D721Med (cell line): ENCODE data around the gene TBC1D5.

Source experiments
- DNase-seq: peaks from one replicate; pipeline ENCODE4 v3.0.0; 2011; ENCODE audit warnings: low spot score; ENCODE audit not compliant: insufficient read length
- FAIRE-seq: peaks from 2 replicates; lab custom pipeline; 2011; peaks lifted over from hg19 to GRCh38; lab: Jason Lieb, UNC
- CTCF ChIP-seq: IDR thresholded peaks from 2 replicates; pipeline ENCODE4 v1.5.1; 2012; ENCODE audit warnings: mild to moderate bottlenecking, control low read depth; ENCODE audit not compliant: insufficient read depth; ENCODE audit errors: missing control alignments

TBC1D5 gene

GRCh38 chr3:17456046-17456445 lies 286.4 kb downstream of the TBC1D5 start:
- no peak for TF ChIP-seq CTCF
- no peak for FAIRE-seq

GRCh38 chr3:17444865-17445264 lies 297.6 kb downstream of the TBC1D5 start:
- DNase-seq (no peak), FAIRE-seq (no peak)
- TF ChIP-seq CTCF = no peak

More at GRCh38 chr3:17456046-17456445, 286.4 kb downstream of the TBC1D5 start:
- no peak for DNase-seq

GRCh38 chr3:17443142-17443541 lies 299.3 kb downstream of the TBC1D5 start:
- TF ChIP-seq CTCF = no peak
- DNase-seq (no peak), FAIRE-seq (no peak)

GRCh38 chr3:17442332-17443049 lies 299.9 kb downstream of the TBC1D5 start:
- DNase-seq (no peak), FAIRE-seq (no peak)
- TF ChIP-seq CTCF = no peak

GRCh38 chr3:17433876-17434275 lies 308.6 kb downstream of the TBC1D5 start:
- no peak for FAIRE-seq
- DNase-seq = no peak
- no peak for TF ChIP-seq CTCF

- FAIRE-seq (no peak), DNase-seq (no peak)
- no peak for TF ChIP-seq CTCF
Measured at GRCh38 chr3:17432236-17432635, 310.2 kb downstream of the TBC1D5 start.

GRCh38 chr3:17431484-17432045 lies 310.9 kb downstream of the TBC1D5 start:
- no peak for TF ChIP-seq CTCF
- DNase-seq = no peak
- no peak for FAIRE-seq
